B cell (primary cell): Measurements from ENCODE around the gene ACO2. TPM values are rescaled to one million over a fixed set of nuclear protein-coding genes. Genes with fewer than 3 reads are reported as not detected.
"Not testable (repeated sequence)": the region's sequence is repeated elsewhere in the genome, so short reads cannot be mapped to it uniquely, and the experiment has no call there.

Experiments used
- ATAC-seq: fragments of 200-7000 bp; cut with Tn5 transposase; one replicate; pipeline ENCODE4 v1.10.0; 2021; ENCODE audit warnings: low read depth, mild to moderate bottlenecking, moderate number of reproducible peaks, moderate library complexity
- CTCF ChIA-PET: fragments of 350-600 bp; sonication (Branson Sonifier 250); formaldehyde crosslinking; loops from one replicate; lab custom pipeline; 2021; ENCODE audit warnings: antibody characterized with exemption, inconsistent platforms; lab: Charles Lee
- POLR2A ChIA-PET: fragments of 350-600 bp; sonication (Branson Sonifier 250); formaldehyde crosslinking; loops from one replicate; lab custom pipeline; 2021; ENCODE audit warnings: antibody characterized with exemption; lab: Charles Lee
- DNase-seq: peaks from one replicate; pipeline ENCODE4 v3.0.0; 2013
- H2AFZ ChIP-seq: 2 replicates; pipeline ENCODE4 v1.6.1; 2012; ENCODE audit warnings: mild to moderate bottlenecking, low read depth, low read length; ENCODE audit not compliant: insufficient read depth, poor library complexity, severe bottlenecking
- H3K27ac ChIP-seq, 2 donors: 1 replicate in 1 of 2; 2 replicates in 1 of 2; pipeline ENCODE4 v1.5.1; 2012 to 2013; ENCODE audit warnings: low read length in 2 of 2, mild to moderate bottlenecking in 2 of 2, moderate library complexity in 1 of 2
- H3K27me3 ChIP-seq, 4 experiments: fragments of 200-600 bp in 1 of 4; sonication (generic) in 1 of 4; replicated peaks in 1 of 4; 1 replicate in 2 of 4; 2 replicates in 2 of 4; pipeline versions ENCODE4 v1.6.1 to v1.7.0; 2013 to 2016; ENCODE audit warnings: low read length in 3 of 4, mild to moderate bottlenecking in 2 of 4, mixed read lengths in 1 of 4, moderate library complexity in 1 of 4; ENCODE audit not compliant: insufficient read depth in 4 of 4, control insufficient read depth in 3 of 4; ENCODE audit errors: control extremely low read depth in 1 of 4
- H3K36me3 ChIP-seq, 2 experiments: replicated peaks in 1 of 2; 1 replicate in 1 of 2; 2 replicates in 1 of 2; pipeline versions ENCODE4 v1.6.1 to v1.7.1; 2013; ENCODE audit warnings: low read length in 1 of 2; ENCODE audit not compliant: insufficient read depth in 2 of 2, control insufficient read depth in 1 of 2; ENCODE audit errors: control extremely low read depth in 1 of 2, extremely low read depth in 1 of 2
- H3K4me1 ChIP-seq, 2 donors: fragments of 200-600 bp in 1 of 2; sonication (generic) in 1 of 2; 1 replicate in 1 of 2; 2 replicates in 1 of 2; pipeline versions ENCODE4 v1.5.1 to v1.6.1; 2013 to 2017; ENCODE audit warnings: low read length in 2 of 2; ENCODE audit not compliant: control insufficient read depth in 2 of 2, insufficient read depth in 2 of 2
- H3K4me2 ChIP-seq: replicated peaks from 2 replicates; pipeline ENCODE3; 2012; ENCODE audit warnings: mild to moderate bottlenecking, low read depth, low read length; ENCODE audit not compliant: poor library complexity, severe bottlenecking
- H3K4me3 ChIP-seq, 5 experiments: fragments of 200-600 bp in 1 of 5; sonication (generic) in 1 of 5; 1 replicate in 3 of 5; 2 replicates in 2 of 5; pipeline versions ENCODE4 v1.5.1 to v1.7.0; 2011 to 2016; ENCODE audit warnings: low read length in 4 of 5, mild to moderate bottlenecking in 4 of 5, low read depth in 2 of 5, control low read depth in 1 of 5, moderate library complexity in 1 of 5; ENCODE audit not compliant: insufficient read depth in 1 of 5; ENCODE audit errors: control extremely low read depth in 1 of 5, extremely low read depth in 1 of 5
- H3K79me2 ChIP-seq: fragments of 200-600 bp; sonication (generic); one replicate; pipeline ENCODE4 v1.6.0; 2016; ENCODE audit warnings: low read length; ENCODE audit not compliant: control insufficient read depth, insufficient read depth
- H3K9ac ChIP-seq: fragments of 200-600 bp; sonication (generic); 2 replicates; pipeline ENCODE4 v1.6.1; 2017; ENCODE audit warnings: mild to moderate bottlenecking, low read length, moderate library complexity
- H3K9me3 ChIP-seq, 3 donors: one replicate each; pipeline versions ENCODE4 v1.6.1 to v1.7.1; 2013; ENCODE audit warnings: low read length in 2 of 3; ENCODE audit not compliant: control insufficient read depth in 2 of 3, insufficient read depth in 1 of 3; ENCODE audit errors: control extremely low read depth in 1 of 3
- H4K20me1 ChIP-seq: 2 replicates; pipeline ENCODE4 v1.6.0; 2012; ENCODE audit warnings: mild to moderate bottlenecking, low read length; ENCODE audit not compliant: insufficient read depth, control insufficient read depth, poor library complexity, severe bottlenecking
- H3K27ac Mint-ChIP-seq: one replicate; pipeline ENCODE4 v1.8.0; 2021; ENCODE audit warnings: mixed read lengths
- H3K27me3 Mint-ChIP-seq: one replicate; pipeline ENCODE4 v1.8.0; 2021; ENCODE audit warnings: mixed read lengths
- H3K4me1 Mint-ChIP-seq: one replicate; pipeline ENCODE4 v1.8.0; 2021; ENCODE audit warnings: mixed read lengths
- H3K4me3 Mint-ChIP-seq: one replicate; pipeline ENCODE4 v1.8.0; 2021; ENCODE audit warnings: mixed read lengths
- H3K9me3 Mint-ChIP-seq: one replicate; pipeline ENCODE4 v1.8.0; 2022; ENCODE audit warnings: mixed read lengths; ENCODE audit not compliant: insufficient read depth
- CTCF ChIP-seq: fragments of 200-600 bp; IDR thresholded peaks from one replicate; pipeline ENCODE4 v1.8.0; 2022; ENCODE audit warnings: antibody characterized with exemption, mild to moderate bottlenecking
- EZH2 ChIP-seq: IDR thresholded peaks from 2 replicates; pipeline ENCODE4 v1.6.1; 2012; ENCODE audit warnings: borderline replicate concordance, low read depth, mild to moderate bottlenecking, moderate library complexity, low read length; ENCODE audit not compliant: insufficient read depth, poor library complexity, severe bottlenecking
- WGBS: methylation state at CpG from one replicate; pipeline ENCODE4 v1.1.5; 2013; ENCODE audit warnings: missing lambda C conversion rate; ENCODE audit not compliant: insufficient coverage; 5-methylcytosine and 5-hydroxymethylcytosine counted together
- intact Hi-C: fragments of 100-400 bp; cut with micrococcal nuclease; formaldehyde crosslinking; loops from one replicate; pipeline ENCODE4 v1.10.0; 2022
- polyA plus RNA-seq: library from polyadenylated mRNA; depleted of rRNA; stranded (reverse); fragments of >200 nt; gene quantifications from 2 replicates; pipeline ENCODE4 v1.2.3, GENCODE V29; 2012
- total RNA-seq, 2 donors: library from RNA; stranded (reverse); fragments of 120-200 nt in 1 of 2; gene quantifications; 1 replicate in 1 of 2; 2 replicates in 1 of 2; pipeline versions ENCODE4 v1.2.3 to v1.2.4, GENCODE V29; 2013 to 2022

Gene ACO2
- total and polyA plus RNA-seq, 2 donors (not counting 1 experiment from before 2014, with no cell fraction given), result 91.5 to 91.7 TPM

GRCh38 chr22:41459431-41459830 lies 9.5 kb upstream of the ACO2 start:
- no peaks in the 10 kb centered on the region for H3K27me3 ChIP-seq
- Mint-ChIP-seq H3K27ac (no peak overlapping the region), H3K9me3 (no peaks in the 10 kb centered on the region), H3K4me3 (no peak overlapping the region), H3K4me1 (peaks cover 7% of the 10 kb centered on the region), H3K27me3 (no peaks in the 10 kb centered on the region)
- H4K20me1 ChIP-seq, result peaks cover 8% of the 10 kb centered on the region
- H3K9me3 ChIP-seq, result no peaks in the 10 kb centered on the region
- H3K4me2 ChIP-seq, result no peak overlapping the region
- ChIA-PET CTCF (no interaction called here), POLR2A (interaction anchor here (0.6 to 1.2 kb wide), 2 partner anchors 9 to 11 kb away, joined by 4 read pairs; partner anchors contain the start of genes ACO2 and PHF5A)
- H3K36me3 ChIP-seq, result peaks cover 6 to 43% of the 10 kb centered on the region in 2 experiments
- H2AFZ ChIP-seq, result no peak overlapping the region
- DNase-seq, result no peak
- no peak for ATAC-seq
- H3K27ac ChIP-seq, result no peak overlapping the region
- H3K79me2 ChIP-seq, result peaks cover 32% of the 10 kb centered on the region
- H3K9ac ChIP-seq, result no peak overlapping the region
- WGBS, result no CpG with 5 or more reads among the region's 1 CpG
- TF ChIP-seq CTCF (no peak), EZH2 (no peak)
- no peak overlapping the region for H3K4me3 ChIP-seq
- no peaks in the 10 kb centered on the region for H3K4me1 ChIP-seq
- intact Hi-C loops, result no loop called here

- H3K9me3 ChIP-seq, H3K4me3 ChIP-seq, H3K27me3 Mint-ChIP-seq, H3K4me3 Mint-ChIP-seq, H4K20me1 ChIP-seq, intact Hi-C loops, H3K9me3 Mint-ChIP-seq, DNase-seq, H3K4me1 ChIP-seq, H3K9ac ChIP-seq, H3K4me2 ChIP-seq, ATAC-seq, H3K27ac ChIP-seq, H3K27ac Mint-ChIP-seq, H3K27me3 ChIP-seq, H2AFZ ChIP-seq: not testable (repeated sequence)
- H3K4me1 Mint-ChIP-seq, result peaks cover 11% of the 10 kb centered on the region
- ChIA-PET POLR2A (interaction anchor here (0.6 to 1.2 kb wide), 3 partner anchors 8 to 55 kb away, joined by 3 to 4 read pairs (median 4); partner anchors contain the start of genes ACO2 and PHF5A), CTCF (interaction anchor here (0.7 kb wide), 1 partner anchor 18 kb away, joined by 3 read pairs; no protein-coding TSS in a partner anchor)
- H3K36me3 ChIP-seq, result peaks cover 9 to 50% of the 10 kb centered on the region in 2 experiments
- peaks cover 39% of the 10 kb centered on the region for H3K79me2 ChIP-seq
- WGBS, result 100% methylated on average over 2 of the region's 5 CpGs
These were observed 8.8 kb upstream of the ACO2 start for GRCh38 chr22:41460071-41460470.
